Tibial nerve (tissue), 4 donors: ENCODE data around the gene TP73.

Experiments
- EP300 ChIP-seq, 2 donors: sonication (generic); formaldehyde crosslinking; IDR thresholded peaks; one replicate each; pipeline ENCODE4 v1.6.1; 2017; ENCODE audit warnings: antibody characterized with exemption in 2 of 2, mild to moderate bottlenecking in 1 of 2
- POLR2A ChIP-seq, 2 donors: fragments of 450-650 bp; IDR thresholded peaks; one replicate each; pipeline ENCODE4 v1.6.1; 2017; ENCODE audit warnings: antibody characterized with exemption in 2 of 2, mild to moderate bottlenecking in 2 of 2, moderate library complexity in 2 of 2
- TF ChIP-seq, protein P1 (sequence below), 5 experiments: fragments of 200-600 bp in 3 of 5; fragments of 450-650 bp in 2 of 5; sonication (generic) in 3 of 5; IDR thresholded peaks; one replicate each; pipeline ENCODE4 v1.5.1; 2016 to 2019; ENCODE audit warnings: antibody characterized with exemption in 5 of 5, mild to moderate bottlenecking in 3 of 5, moderate library complexity in 2 of 5

GRCh38 chr1:3628445-3628844, 23.9 kb upstream of the TP73 start:
- TF ChIP-seq, protein P1, sequence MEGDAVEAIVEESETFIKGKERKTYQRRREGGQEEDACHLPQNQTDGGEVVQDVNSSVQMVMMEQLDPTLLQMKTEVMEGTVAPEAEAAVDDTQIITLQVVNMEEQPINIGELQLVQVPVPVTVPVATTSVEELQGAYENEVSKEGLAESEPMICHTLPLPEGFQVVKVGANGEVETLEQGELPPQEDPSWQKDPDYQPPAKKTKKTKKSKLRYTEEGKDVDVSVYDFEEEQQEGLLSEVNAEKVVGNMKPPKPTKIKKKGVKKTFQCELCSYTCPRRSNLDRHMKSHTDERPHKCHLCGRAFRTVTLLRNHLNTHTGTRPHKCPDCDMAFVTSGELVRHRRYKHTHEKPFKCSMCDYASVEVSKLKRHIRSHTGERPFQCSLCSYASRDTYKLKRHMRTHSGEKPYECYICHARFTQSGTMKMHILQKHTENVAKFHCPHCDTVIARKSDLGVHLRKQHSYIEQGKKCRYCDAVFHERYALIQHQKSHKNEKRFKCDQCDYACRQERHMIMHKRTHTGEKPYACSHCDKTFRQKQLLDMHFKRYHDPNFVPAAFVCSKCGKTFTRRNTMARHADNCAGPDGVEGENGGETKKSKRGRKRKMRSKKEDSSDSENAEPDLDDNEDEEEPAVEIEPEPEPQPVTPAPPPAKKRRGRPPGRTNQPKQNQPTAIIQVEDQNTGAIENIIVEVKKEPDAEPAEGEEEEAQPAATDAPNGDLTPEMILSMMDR (IDR thresholded peaks at IDR 0.05) = no peak
- no peak for TF ChIP-seq EP300 (IDR thresholded peaks at IDR 0.05)
- no peak for TF ChIP-seq POLR2A (IDR thresholded peaks at IDR 0.05)
